Endodermal cell (in vitro differentiated cells): Measurements from ENCODE around the gene IL17RC. TPM values are rescaled to one million over a fixed set of nuclear protein-coding genes. Genes with fewer than 3 reads are reported as not detected.
A peak's percentile ranks its signal among the peaks of the same experiment; 100 is the strongest.

Source experiments
- DNase-seq: peaks from one replicate; pipeline ENCODE4 v3.0.0-alpha.2; 2017
- H3K27ac ChIP-seq: 2 replicates; pipeline ENCODE4 v1.5.1; 2013; ENCODE audit warnings: mild to moderate bottlenecking, low read depth, low read length, moderate library complexity
- H3K27me3 ChIP-seq: 2 replicates; pipeline ENCODE4 v1.6.1; 2013; ENCODE audit warnings: mild to moderate bottlenecking, low read length, moderate library complexity; ENCODE audit not compliant: insufficient read depth, control insufficient read depth, poor library complexity, severe bottlenecking
- H3K36me3 ChIP-seq: 2 replicates; pipeline ENCODE4 v1.7.0; 2013; ENCODE audit warnings: mild to moderate bottlenecking, low read length, moderate library complexity; ENCODE audit not compliant: control insufficient read depth, insufficient read depth
- H3K4me1 ChIP-seq: one replicate; pipeline ENCODE4 v1.7.0; 2013; ENCODE audit warnings: low read length; ENCODE audit not compliant: control insufficient read depth, insufficient read depth
- H3K4me3 ChIP-seq: 2 replicates; pipeline ENCODE4 v1.5.1; 2013; ENCODE audit warnings: mild to moderate bottlenecking, low read length, moderate library complexity
- H3K9ac ChIP-seq: 2 replicates; pipeline ENCODE4 v1.6.1; 2013; ENCODE audit warnings: mild to moderate bottlenecking, low read length, moderate library complexity; ENCODE audit not compliant: poor library complexity, severe bottlenecking; ENCODE audit errors: extremely low read depth
- H3K9me3 ChIP-seq: 2 replicates; pipeline ENCODE4 v1.6.1; 2013; ENCODE audit warnings: mild to moderate bottlenecking, low read length, moderate library complexity; ENCODE audit not compliant: control insufficient read depth
- H3K27ac Mint-ChIP-seq: 2 replicates; pipeline ENCODE4 v1.8.0; 2020; ENCODE audit warnings: mixed read lengths
- H3K27me3 Mint-ChIP-seq: 2 replicates; pipeline ENCODE4 v1.8.0; 2021; ENCODE audit warnings: mild to moderate bottlenecking, mixed read lengths; ENCODE audit not compliant: insufficient read depth
- H3K36me3 Mint-ChIP-seq: 2 replicates; pipeline ENCODE4 v1.8.0; 2020; ENCODE audit warnings: low read depth, mixed read lengths
- H3K4me1 Mint-ChIP-seq: 2 replicates; pipeline ENCODE4 v1.8.0; 2020; ENCODE audit warnings: mixed read lengths
- H3K4me3 Mint-ChIP-seq: 2 replicates; pipeline ENCODE4 v1.8.0; 2020; ENCODE audit warnings: mild to moderate bottlenecking, moderate library complexity, mixed read lengths
- H3K9me3 Mint-ChIP-seq: 2 replicates; pipeline ENCODE4 v1.8.0; 2020; ENCODE audit warnings: mild to moderate bottlenecking, mixed read lengths
- WGBS, 2 experiments: methylation state at CpG; one replicate each; pipeline versions ENCODE4 v1.1.5 to v1.1.7; 2013; ENCODE audit warnings: missing lambda C conversion rate in 2 of 2, mixed read lengths in 1 of 2; ENCODE audit not compliant: insufficient coverage in 1 of 2, insufficient read length in 1 of 2; 5-methylcytosine and 5-hydroxymethylcytosine counted together
- total RNA-seq, 2 donors: library from RNA; stranded (reverse); fragmentation: NEBNext Ultra II Directional in 1 of 2; extraction: Animal tissue kit (Norgen Biotek cat#: 25700) in 1 of 2; gene quantifications; 2 replicates in 1 of 2; 3 replicates in 1 of 2; pipeline ENCODE4 v1.2.1, GENCODE V29; 2021
- TF ChIP-seq, protein P1 (sequence below): fragments of 200-600 bp; sonication (generic); conservative IDR thresholded peaks from 2 replicates; pipeline ENCODE4 v1.5.0; 2021; ENCODE audit warnings: antibody characterized with exemption, mild to moderate bottlenecking

IL17RC gene
- total RNA-seq, 2 donors from 2014 or later, result 15.7 to 19.0 TPM

DNA sequence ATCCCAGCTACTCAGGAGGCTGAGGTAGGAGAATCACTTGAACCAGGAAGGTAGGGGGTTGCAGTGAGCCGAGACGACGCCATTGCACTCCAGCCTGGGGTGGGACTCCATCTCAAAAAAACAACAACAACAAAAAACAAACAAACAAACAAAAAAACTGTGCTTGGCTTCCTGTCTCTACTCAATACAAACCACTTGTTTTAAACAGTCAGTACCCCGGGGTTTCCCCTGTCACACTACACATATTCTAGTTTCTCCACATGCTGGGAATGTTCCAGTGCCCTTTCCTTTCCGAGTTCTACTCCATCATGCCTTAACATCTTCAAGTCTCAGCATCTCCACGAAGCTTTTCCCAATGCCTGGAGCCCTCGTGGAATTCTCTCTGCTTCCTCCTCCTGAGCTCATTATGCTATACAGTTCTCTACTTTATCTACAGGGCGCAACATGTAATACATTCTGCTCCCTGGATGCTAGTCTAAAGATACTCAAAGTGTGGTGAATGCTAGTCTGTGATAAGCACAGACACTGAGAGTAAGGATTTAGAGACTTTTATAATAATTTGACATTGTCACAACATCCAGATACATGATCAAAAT lies 61.9 kb downstream of the IL17RC start:
- WGBS, 2 experiments, result 88 to 98% methylated on average over 4 to 8 of the region's 8 CpGs
- H3K36me3 Mint-ChIP-seq, result peaks cover 48% of the 10 kb centered on the region
- no peaks in the 10 kb centered on the region for H3K9me3 Mint-ChIP-seq
- H3K36me3 ChIP-seq, result peaks cover 69% of the 10 kb centered on the region
- no peak for DNase-seq
- no peaks in the 10 kb centered on the region for H3K27me3 ChIP-seq
- H3K4me1 ChIP-seq, result no peaks in the 10 kb centered on the region
- H3K4me3 ChIP-seq, result no peak overlapping the region
- H3K4me1 Mint-ChIP-seq, result peaks cover 4% of the 10 kb centered on the region
- H3K27me3 Mint-ChIP-seq, result no peaks in the 10 kb centered on the region
- no peaks in the 10 kb centered on the region for H3K9me3 ChIP-seq
- TF ChIP-seq, protein P1, sequence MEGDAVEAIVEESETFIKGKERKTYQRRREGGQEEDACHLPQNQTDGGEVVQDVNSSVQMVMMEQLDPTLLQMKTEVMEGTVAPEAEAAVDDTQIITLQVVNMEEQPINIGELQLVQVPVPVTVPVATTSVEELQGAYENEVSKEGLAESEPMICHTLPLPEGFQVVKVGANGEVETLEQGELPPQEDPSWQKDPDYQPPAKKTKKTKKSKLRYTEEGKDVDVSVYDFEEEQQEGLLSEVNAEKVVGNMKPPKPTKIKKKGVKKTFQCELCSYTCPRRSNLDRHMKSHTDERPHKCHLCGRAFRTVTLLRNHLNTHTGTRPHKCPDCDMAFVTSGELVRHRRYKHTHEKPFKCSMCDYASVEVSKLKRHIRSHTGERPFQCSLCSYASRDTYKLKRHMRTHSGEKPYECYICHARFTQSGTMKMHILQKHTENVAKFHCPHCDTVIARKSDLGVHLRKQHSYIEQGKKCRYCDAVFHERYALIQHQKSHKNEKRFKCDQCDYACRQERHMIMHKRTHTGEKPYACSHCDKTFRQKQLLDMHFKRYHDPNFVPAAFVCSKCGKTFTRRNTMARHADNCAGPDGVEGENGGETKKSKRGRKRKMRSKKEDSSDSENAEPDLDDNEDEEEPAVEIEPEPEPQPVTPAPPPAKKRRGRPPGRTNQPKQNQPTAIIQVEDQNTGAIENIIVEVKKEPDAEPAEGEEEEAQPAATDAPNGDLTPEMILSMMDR, result no peak
- H3K4me3 Mint-ChIP-seq, result no peak overlapping the region
- peak overlapping the region; percentile 20 for H3K27ac Mint-ChIP-seq
- no peak overlapping the region for H3K9ac ChIP-seq
- H3K27ac ChIP-seq, result no peak overlapping the region

DNA sequence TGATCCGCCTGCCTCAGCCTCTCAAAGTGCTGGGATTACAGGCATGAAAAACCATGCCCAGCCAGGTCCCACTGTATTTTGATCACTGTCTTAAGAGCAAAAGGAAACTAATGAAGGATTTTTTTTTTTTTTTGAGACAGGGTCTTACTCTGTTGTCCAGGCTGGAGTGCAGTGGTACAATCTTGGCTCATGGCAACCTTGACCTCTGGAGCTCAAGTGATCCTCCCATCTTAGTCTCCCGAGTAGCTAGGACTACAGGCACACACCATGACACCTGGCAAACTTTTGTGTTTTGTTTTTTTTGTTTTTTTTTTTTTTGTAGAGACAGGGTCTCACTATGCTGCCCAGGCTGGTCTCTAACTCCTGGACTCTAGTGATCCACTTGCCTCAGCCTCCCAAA lies 63.4 kb downstream of the IL17RC start:
- no peaks in the 10 kb centered on the region for H3K9me3 ChIP-seq
- peaks cover 64% of the 10 kb centered on the region for H3K36me3 ChIP-seq
- Mint-ChIP-seq H3K27me3 (no peaks in the 10 kb centered on the region), H3K27ac (no peak overlapping the region), H3K36me3 (peaks cover 36% of the 10 kb centered on the region), H3K4me1 (peaks cover 4% of the 10 kb centered on the region), H3K4me3 (no peak overlapping the region), H3K9me3 (no peaks in the 10 kb centered on the region)
- DNase-seq, result no peak
- H3K27me3 ChIP-seq, result no peaks in the 10 kb centered on the region
- TF ChIP-seq, protein P1, result no peak
- H3K4me1 ChIP-seq, result peaks cover 1% of the 10 kb centered on the region
- no peak overlapping the region for H3K4me3 ChIP-seq
- 99 to 100% methylated on average over 2 of the region's 2 CpGs for WGBS, 2 experiments
- H3K27ac ChIP-seq, result no peak overlapping the region
- no peak overlapping the region for H3K9ac ChIP-seq

Other genes with a start within 250 kb of the IL17RC start
- gene CPNE9, start 213.3 kb upstream of the IL17RC start, total RNA-seq, result under 1 TPM; 0.15 to 0.62 TPM
- gene BRPF1, start 185.4 kb upstream of the IL17RC start, total RNA-seq, result 10 to 100 TPM; 22.7 to 28.5 TPM
- 10 to 100 TPM; 28.6 to 34.0 TPM for gene OGG1, start 167.1 kb upstream of the IL17RC start, total RNA-seq
- gene CAMK1, start 147.2 kb upstream of the IL17RC start, total RNA-seq, result 10 to 100 TPM; 10.1 to 13.3 TPM
- gene TADA3, start 124.6 kb upstream of the IL17RC start, total RNA-seq, result 10 to 100 TPM; 52.4 to 62.0 TPM
- 100 to 1,000 TPM; 150 to 153 TPM for gene ARPC4, start 124.0 kb upstream of the IL17RC start, total RNA-seq
- gene TTLL3, start 106.8 kb upstream of the IL17RC start, total RNA-seq, result 10 to 100 TPM; 21.6 to 35.0 TPM
- gene RPUSD3, start 73.1 kb upstream of the IL17RC start, total RNA-seq, result 10 to 100 TPM; 56.9 to 67.1 TPM
- not detected for gene CIDEC, start 36.8 kb upstream of the IL17RC start, total RNA-seq
- gene JAGN1, start 26.5 kb upstream of the IL17RC start, total RNA-seq, result 10 to 100 TPM; 21.9 to 29.1 TPM
- 1 to 10 TPM; 1.2 to 1.6 TPM for gene IL17RE, start 14.2 kb upstream of the IL17RC start, total RNA-seq
- gene CRELD1, start 16.7 kb downstream of the IL17RC start, total RNA-seq, result 10 to 100 TPM; 35.7 to 43.2 TPM
- 10 to 100 TPM in 1 of 2 donors, 1 to 10 TPM in 1; 7.4 to 11.3 TPM for gene PRRT3, start 35.3 kb downstream of the IL17RC start, total RNA-seq
- gene EMC3, start 69.7 kb downstream of the IL17RC start, total RNA-seq, result 10 to 100 TPM; 35.6 to 45.3 TPM
- gene FANCD2, start 109.3 kb downstream of the IL17RC start, total RNA-seq, result 10 to 100 TPM; 56.0 to 79.9 TPM
- not detected for gene FANCD2OS, start 191.2 kb downstream of the IL17RC start, total RNA-seq
- gene BRK1, start 198.6 kb downstream of the IL17RC start, total RNA-seq, result 100 to 1,000 TPM; 110 to 116 TPM
- gene VHL, start 224.7 kb downstream of the IL17RC start, total RNA-seq, result 10 to 100 TPM; 60.4 to 71.5 TPM
- gene IRAK2, start 247.8 kb downstream of the IL17RC start, total RNA-seq, result under 1 TPM; 0.26 to 0.40 TPM